Ovary (tissue), 3 donors: Measurements from ENCODE around the gene KDM4C.

Source experiments
- CTCF ChIP-seq, 3 donors: fragments of 450-650 bp in 2 of 3; fragments of 200-600 bp in 1 of 3; IDR thresholded peaks; one replicate each; pipeline versions ENCODE4 v1.5.1 to v1.8.0; 2016 to 2022; ENCODE audit warnings: antibody characterized with exemption in 3 of 3, mild to moderate bottlenecking in 1 of 3
- POLR2A ChIP-seq: fragments of 450-650 bp; IDR thresholded peaks from one replicate; pipeline ENCODE4 v1.6.1; 2017; ENCODE audit warnings: antibody characterized with exemption, mild to moderate bottlenecking, moderate library complexity
- donor health status: DM: no; HTN: no; CAD: no.

GRCh38 chr9:6937209-6937608 lies 179.4 kb downstream of the KDM4C start:
- no peak for TF ChIP-seq CTCF (IDR thresholded peaks at IDR 0.05)
- TF ChIP-seq POLR2A = no peak
